MM.1S (cell line): ENCODE data around the gene CNFN.

Source experiments
- CTCF ChIP-seq: fragments of 300-600 bp; sonication (generic); IDR thresholded peaks from 2 replicates; pipeline ENCODE4 v1.5.1; 2016; ENCODE audit warnings: antibody characterized with exemption, low read length, mixed read lengths
- EZH2 ChIP-seq: fragments of 300-600 bp; sonication (generic); optimal IDR thresholded peaks from 2 replicates; pipeline ENCODE3; 2017; ENCODE audit warnings: low read depth, mild to moderate bottlenecking, antibody characterized with exemption, low read length, mixed read lengths
- EZH2phosphoT487 ChIP-seq: fragments of 300-600 bp; sonication (generic); IDR thresholded peaks from 2 replicates; pipeline ENCODE4 v1.6.1; 2018; ENCODE audit warnings: antibody characterized with exemption, low read length

- TF ChIP-seq CTCF: no peak
- no peak for TF ChIP-seq EZH2phosphoT487
- no peak for TF ChIP-seq EZH2
Measured at GRCh38 chr19:42436006-42436405, 45.9 kb upstream of the CNFN start.
